ENCODE measurements around the gene HOXD12. TPM values are rescaled to one million over a fixed set of nuclear protein-coding genes. Genes with fewer than 3 reads are reported as not detected.

HOXD12 gene
- total RNA-seq, 1 experiment from 2014 or later: not detected

- peaks cover 15% of the 10 kb centered on the region for H3K36me3 Mint-ChIP-seq (ENCODE audit: insufficient read depth, unreplicated experiment)
These were observed 16.5 kb upstream of the HOXD12 start for GRCh38 chr2:176082824-176083751.

GRCh38 chr2:176083796-176084261, 15.8 kb upstream of the HOXD12 start, which contains the start of gene EVX2:
TSS of gene EVX2 (minus strand) at chr2:176083962. CDS start at chr2:176083776, 186 bp downstream.
- Mint-ChIP-seq H3K9me3 (ENCODE audit: low read depth, unreplicated experiment) (peaks cover 2% of the 10 kb centered on the region), H3K27ac (ENCODE audit: unreplicated experiment) (no peak within 1 kb of the TSS), H3K4me1 (ENCODE audit: low read depth, unreplicated experiment) (no peaks in the 10 kb centered on the region), H3K4me3 (ENCODE audit: low read depth, unreplicated experiment) (no peak within 1 kb of the TSS), H3K36me3 (ENCODE audit: insufficient read depth, unreplicated experiment) (peaks cover 15% of the 10 kb centered on the region), H3K27me3 (ENCODE audit: unreplicated experiment) (peaks cover 32% of the 10 kb centered on the region)
- CTCF ChIA-PET: no interaction called here
- DNase-seq: no peak
- TF ChIP-seq CTCF (IDR thresholded peaks at IDR 0.05; ENCODE audit: unreplicated experiment): no peak
- intact Hi-C loops (cut with micrococcal nuclease; ENCODE audit: unreplicated experiment): no loop called here
- BruUV-seq (replicated peaks): no TSS peak

More at GRCh38 chr2:176082824-176083751, 16.5 kb upstream of the HOXD12 start:
- H3K9me3 Mint-ChIP-seq (ENCODE audit: low read depth, unreplicated experiment): peaks cover 2% of the 10 kb centered on the region
- no peaks in the 10 kb centered on the region for H3K4me1 Mint-ChIP-seq (ENCODE audit: low read depth, unreplicated experiment)
- no peak overlapping the region for H3K27ac Mint-ChIP-seq (ENCODE audit: unreplicated experiment)
- no peak overlapping the region for H3K4me3 Mint-ChIP-seq (ENCODE audit: low read depth, unreplicated experiment)
- TF ChIP-seq CTCF (IDR thresholded peaks at IDR 0.05; ENCODE audit: unreplicated experiment): no peak
- intact Hi-C loops (cut with micrococcal nuclease; ENCODE audit: unreplicated experiment): no loop called here
- CTCF ChIA-PET: no interaction called here
- no TSS peak for BruUV-seq (replicated peaks)
- H3K27me3 Mint-ChIP-seq (ENCODE audit: unreplicated experiment): peaks cover 32% of the 10 kb centered on the region
- DNase-seq: no peak

- CTCF ChIA-PET: interaction anchor here (1.7 kb wide), 1 partner anchor 394 kb away, joined by 3 read pairs; no protein-coding TSS in a partner anchor
- no TSS peak for BruUV-seq (replicated peaks)
- Mint-ChIP-seq H3K36me3 (ENCODE audit: insufficient read depth, unreplicated experiment) (peaks cover 9% of the 10 kb centered on the region), H3K9me3 (ENCODE audit: low read depth, unreplicated experiment) (peaks cover 2% of the 10 kb centered on the region), H3K4me3 (ENCODE audit: low read depth, unreplicated experiment) (no peak overlapping the region), H3K27me3 (ENCODE audit: unreplicated experiment) (peaks cover 32% of the 10 kb centered on the region), H3K4me1 (ENCODE audit: low read depth, unreplicated experiment) (no peaks in the 10 kb centered on the region), H3K27ac (ENCODE audit: unreplicated experiment) (no peak overlapping the region)
- DNase-seq: no peak
- no peak for TF ChIP-seq CTCF (IDR thresholded peaks at IDR 0.05; ENCODE audit: unreplicated experiment)
- intact Hi-C loops (cut with micrococcal nuclease; ENCODE audit: unreplicated experiment): no loop called here
These were observed 14.9 kb upstream of the HOXD12 start for GRCh38 chr2:176084611-176085119.

- CTCF ChIA-PET: interaction anchor here (1.7 kb wide), 1 partner anchor 395 kb away, joined by 3 read pairs; no protein-coding TSS in a partner anchor
- H3K4me1 Mint-ChIP-seq (ENCODE audit: low read depth, unreplicated experiment): no peaks in the 10 kb centered on the region
- DNase-seq: no peak
- intact Hi-C loops (cut with micrococcal nuclease; ENCODE audit: unreplicated experiment): no loop called here
- H3K27ac Mint-ChIP-seq (ENCODE audit: unreplicated experiment): no peak overlapping the region
- no peak for TF ChIP-seq CTCF (IDR thresholded peaks at IDR 0.05; ENCODE audit: unreplicated experiment)
- peaks cover 2% of the 10 kb centered on the region for H3K9me3 Mint-ChIP-seq (ENCODE audit: low read depth, unreplicated experiment)
- peaks cover 4% of the 10 kb centered on the region for H3K36me3 Mint-ChIP-seq (ENCODE audit: insufficient read depth, unreplicated experiment)
- no peak overlapping the region for H3K4me3 Mint-ChIP-seq (ENCODE audit: low read depth, unreplicated experiment)
- BruUV-seq (replicated peaks): no TSS peak
- peaks cover 33% of the 10 kb centered on the region for H3K27me3 Mint-ChIP-seq (ENCODE audit: unreplicated experiment)
These were observed 14.3 kb upstream of the HOXD12 start for GRCh38 chr2:176085120-176085788.
